HL-60 (cell line): ENCODE measurements around the gene CPLX4.
"Not testable (repeated sequence)": the region's sequence is repeated elsewhere in the genome, so short reads cannot be mapped to it uniquely, and the experiment has no call there.

ENCODE experiments used
- GABPA ChIP-seq: IDR thresholded peaks from 2 replicates; pipeline ENCODE4 v1.6.1; 2012; ENCODE audit warnings: low read depth
- TF ChIP-seq, protein P1 (sequence below): IDR thresholded peaks from one replicate; pipeline ENCODE4 v1.5.1; 2011; ENCODE audit warnings: low read length, control low read depth, inconsistent platforms; ENCODE audit not compliant: insufficient read depth

- TF ChIP-seq, protein P1, sequence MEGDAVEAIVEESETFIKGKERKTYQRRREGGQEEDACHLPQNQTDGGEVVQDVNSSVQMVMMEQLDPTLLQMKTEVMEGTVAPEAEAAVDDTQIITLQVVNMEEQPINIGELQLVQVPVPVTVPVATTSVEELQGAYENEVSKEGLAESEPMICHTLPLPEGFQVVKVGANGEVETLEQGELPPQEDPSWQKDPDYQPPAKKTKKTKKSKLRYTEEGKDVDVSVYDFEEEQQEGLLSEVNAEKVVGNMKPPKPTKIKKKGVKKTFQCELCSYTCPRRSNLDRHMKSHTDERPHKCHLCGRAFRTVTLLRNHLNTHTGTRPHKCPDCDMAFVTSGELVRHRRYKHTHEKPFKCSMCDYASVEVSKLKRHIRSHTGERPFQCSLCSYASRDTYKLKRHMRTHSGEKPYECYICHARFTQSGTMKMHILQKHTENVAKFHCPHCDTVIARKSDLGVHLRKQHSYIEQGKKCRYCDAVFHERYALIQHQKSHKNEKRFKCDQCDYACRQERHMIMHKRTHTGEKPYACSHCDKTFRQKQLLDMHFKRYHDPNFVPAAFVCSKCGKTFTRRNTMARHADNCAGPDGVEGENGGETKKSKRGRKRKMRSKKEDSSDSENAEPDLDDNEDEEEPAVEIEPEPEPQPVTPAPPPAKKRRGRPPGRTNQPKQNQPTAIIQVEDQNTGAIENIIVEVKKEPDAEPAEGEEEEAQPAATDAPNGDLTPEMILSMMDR = not testable (repeated sequence)
- not testable (repeated sequence) for TF ChIP-seq GABPA
Observed at GRCh38 chr18:59255491-59255890, 63.0 kb downstream of the CPLX4 start.
